ENCODE measurements around the gene CPLX3.

CPLX3 gene

DNA sequence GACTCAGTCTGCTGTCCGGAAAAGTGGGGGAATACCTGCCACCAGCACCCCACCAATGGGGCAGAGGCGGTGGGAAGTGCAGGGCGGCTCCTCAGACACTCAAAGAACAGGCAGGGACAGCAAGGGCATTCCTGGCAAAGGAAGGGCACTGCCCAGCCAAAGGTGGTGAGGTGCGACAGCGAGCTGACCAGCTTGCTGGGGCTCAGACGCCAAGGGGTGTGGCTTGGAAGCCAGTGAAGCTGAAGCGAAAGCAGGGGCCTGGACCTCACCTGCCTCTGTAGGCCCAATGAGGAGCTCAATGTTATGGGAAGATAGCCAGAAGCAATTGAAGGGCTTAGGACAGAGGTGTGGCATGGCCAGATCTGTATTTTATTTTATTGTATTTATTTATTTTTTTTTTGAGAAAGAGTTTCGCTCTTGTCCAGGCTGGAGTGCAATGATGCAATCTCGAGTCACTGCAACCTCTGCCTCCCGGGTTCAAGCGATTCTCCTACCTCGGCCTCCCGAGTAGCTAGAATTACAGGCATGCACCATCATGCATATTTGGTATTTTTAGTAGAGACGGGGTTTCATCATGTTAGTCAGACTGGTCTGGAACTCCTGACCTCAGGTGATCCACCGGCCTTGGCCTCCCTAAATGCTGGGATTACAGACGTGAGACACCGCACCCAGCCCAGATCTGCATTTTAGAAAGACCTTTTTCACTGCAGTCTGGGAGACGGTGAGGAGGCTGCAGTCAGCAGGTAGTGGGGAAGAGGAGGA is 18.2 kb upstream of the CPLX3 start:
- ChIA-PET POLR2A (no interaction called here), CTCF (interaction anchor here (1.2 to 4.4 kb wide), 9 partner anchors 8 to 143 kb away, joined by 3 to 37 read pairs (median 6); partner anchors contain the start of gene CSK)
- TF ChIP-seq, protein P1, sequence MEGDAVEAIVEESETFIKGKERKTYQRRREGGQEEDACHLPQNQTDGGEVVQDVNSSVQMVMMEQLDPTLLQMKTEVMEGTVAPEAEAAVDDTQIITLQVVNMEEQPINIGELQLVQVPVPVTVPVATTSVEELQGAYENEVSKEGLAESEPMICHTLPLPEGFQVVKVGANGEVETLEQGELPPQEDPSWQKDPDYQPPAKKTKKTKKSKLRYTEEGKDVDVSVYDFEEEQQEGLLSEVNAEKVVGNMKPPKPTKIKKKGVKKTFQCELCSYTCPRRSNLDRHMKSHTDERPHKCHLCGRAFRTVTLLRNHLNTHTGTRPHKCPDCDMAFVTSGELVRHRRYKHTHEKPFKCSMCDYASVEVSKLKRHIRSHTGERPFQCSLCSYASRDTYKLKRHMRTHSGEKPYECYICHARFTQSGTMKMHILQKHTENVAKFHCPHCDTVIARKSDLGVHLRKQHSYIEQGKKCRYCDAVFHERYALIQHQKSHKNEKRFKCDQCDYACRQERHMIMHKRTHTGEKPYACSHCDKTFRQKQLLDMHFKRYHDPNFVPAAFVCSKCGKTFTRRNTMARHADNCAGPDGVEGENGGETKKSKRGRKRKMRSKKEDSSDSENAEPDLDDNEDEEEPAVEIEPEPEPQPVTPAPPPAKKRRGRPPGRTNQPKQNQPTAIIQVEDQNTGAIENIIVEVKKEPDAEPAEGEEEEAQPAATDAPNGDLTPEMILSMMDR (IDR thresholded peaks at IDR 0.05; ENCODE audit: insufficient read depth, low read length, missing control alignments) = no peak
- DNase-seq (ENCODE audit: low read depth, low spot score) = no peak
- no peak overlapping the region for H3K4me3 ChIP-seq (ENCODE audit: low read depth, low read length)

DNA sequence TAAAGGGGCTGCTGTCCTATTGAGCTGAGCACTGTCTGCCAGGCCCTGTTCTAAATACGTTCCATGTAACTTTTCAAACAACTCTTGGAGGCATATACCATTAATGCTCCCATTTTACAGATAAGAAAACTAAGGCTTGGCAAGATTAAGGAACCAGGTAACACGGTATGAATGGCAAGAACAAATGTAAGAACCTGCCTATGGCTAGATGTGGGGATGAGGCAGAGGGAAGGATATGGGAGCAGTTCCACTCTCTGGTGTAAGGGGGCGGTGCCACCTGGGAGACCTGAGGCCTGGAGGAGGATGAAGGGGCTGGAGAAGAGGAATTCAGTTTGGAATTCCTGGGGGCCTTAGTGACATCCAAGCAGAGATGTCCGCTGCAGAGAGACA is 17.6 kb upstream of the CPLX3 start:
- no peak overlapping the region for H3K4me3 ChIP-seq (ENCODE audit: low read depth, low read length)
- ChIA-PET CTCF (interaction anchor here (1.2 to 4.4 kb wide), 7 partner anchors 9 to 38 kb away, joined by 3 to 37 read pairs (median 8); partner anchors contain the start of gene CSK), POLR2A (no interaction called here)
- DNase-seq (ENCODE audit: low read depth, low spot score) = no peak
- TF ChIP-seq, protein P1 (IDR thresholded peaks at IDR 0.05; ENCODE audit: insufficient read depth, low read length, missing control alignments) = no peak

DNA sequence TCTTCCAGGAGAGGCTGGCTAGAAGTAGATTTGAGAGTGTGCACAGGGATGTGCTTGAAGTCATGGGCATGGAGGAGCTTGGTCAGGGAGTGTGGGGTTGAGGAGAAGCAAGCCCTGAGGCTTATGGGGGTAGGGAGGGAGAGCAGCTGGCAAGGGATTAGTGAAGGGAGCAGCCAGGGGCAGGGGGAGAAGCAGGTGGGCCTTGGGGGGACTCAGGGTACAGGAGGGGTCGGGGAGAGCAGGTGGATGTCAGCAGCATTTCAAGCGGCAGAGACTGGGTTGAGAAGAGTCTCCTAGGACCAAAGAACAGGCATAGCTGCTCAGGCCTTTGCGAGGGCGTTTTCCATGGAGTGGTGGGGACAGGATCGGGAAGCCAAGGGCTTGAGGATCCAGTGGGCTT is 17.2 kb upstream of the CPLX3 start:
- POLR2A ChIA-PET = no interaction called here
- DNase-seq (ENCODE audit: low read depth, low spot score) = no peak
- TF ChIP-seq, protein P1 (IDR thresholded peaks at IDR 0.05; ENCODE audit: insufficient read depth, low read length, missing control alignments) = no peak
- CTCF ChIA-PET = interaction anchor here (0.8 to 4.4 kb wide), 8 partner anchors 9 to 140 kb away, joined by 3 to 37 read pairs (median 6); no protein-coding TSS in a partner anchor
- H3K4me3 ChIP-seq (ENCODE audit: low read depth, low read length) = no peak overlapping the region

DNA sequence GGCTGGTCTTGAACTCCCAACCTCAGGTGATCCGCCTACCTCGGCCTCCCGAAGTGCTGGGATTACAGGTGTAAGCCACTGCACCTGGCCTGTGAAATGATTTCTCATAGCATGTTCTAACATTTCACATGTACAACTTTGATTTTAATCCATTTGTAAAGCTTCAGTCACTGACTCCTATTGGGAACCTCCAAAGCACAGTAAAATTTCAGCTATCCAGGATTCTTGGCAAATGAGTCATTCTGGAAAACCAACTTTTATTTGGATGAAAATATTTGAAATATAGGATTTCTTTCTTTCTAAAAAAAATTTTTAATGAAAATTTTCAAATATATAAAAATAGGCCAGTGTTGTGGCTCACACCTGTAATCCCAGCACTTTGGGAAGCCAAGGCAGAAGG is 16.5 kb upstream of the CPLX3 start:
- POLR2A ChIA-PET = no interaction called here

DNA sequence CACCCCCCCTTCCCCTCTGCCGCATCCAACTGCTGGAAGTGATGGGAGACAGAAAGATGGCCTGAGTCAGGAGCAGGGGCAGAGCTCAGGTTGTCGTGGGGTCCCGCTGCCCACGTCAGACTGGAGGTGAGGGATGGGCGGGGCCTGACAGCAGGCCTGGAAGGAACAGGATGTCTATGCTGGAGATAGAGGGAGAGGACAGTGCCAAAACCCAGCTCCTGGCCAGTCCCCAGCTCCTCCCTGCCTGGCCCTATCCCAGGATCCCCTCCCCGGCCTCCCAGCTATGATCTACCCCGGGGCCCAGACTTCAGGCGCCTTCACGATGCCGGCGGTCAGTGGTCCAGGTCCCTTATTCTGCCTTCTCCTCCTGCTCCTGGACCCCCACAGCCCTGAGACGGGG is 13.9 kb upstream of the CPLX3 start, which contains the start of gene LMAN1L:
Gene LMAN1L, plus strand, starts transcription at position 303 of the 400 bp plus-strand sequence. Its CDS starts 20 bp downstream, at position 323.
- no peak for DNase-seq (ENCODE audit: low read depth, low spot score)
- H3K4me3 ChIP-seq (ENCODE audit: low read depth, low read length) = no peak within 1 kb of the TSS
- POLR2A ChIA-PET = interaction anchor here (0.6 kb wide), 1 partner anchor 74 kb away, joined by 3 read pairs; no protein-coding TSS in a partner anchor
- CTCF ChIA-PET = interaction anchor here (0.6 to 0.9 kb wide), 2 partner anchors 13 to 106 kb away, joined by 3 read pairs; no protein-coding TSS in a partner anchor
- TF ChIP-seq, protein P1 (IDR thresholded peaks at IDR 0.05; ENCODE audit: insufficient read depth, low read length, missing control alignments) = no peak

More for the DNA sequence above, 16.5 kb upstream of the CPLX3 start:
- no peak overlapping the region for H3K4me3 ChIP-seq (ENCODE audit: low read depth, low read length)
- no peak for DNase-seq (ENCODE audit: low read depth, low spot score)
- TF ChIP-seq, protein P1 (IDR thresholded peaks at IDR 0.05; ENCODE audit: insufficient read depth, low read length, missing control alignments) = no peak
- CTCF ChIA-PET = interaction anchor here (0.8 to 4.4 kb wide), 12 partner anchors 10 to 175 kb away, joined by 3 to 37 read pairs (median 4); partner anchors contain the start of gene CSK

All from AG04449 (cell line).